Activated CD8-positive, alpha-beta memory T cell treated with anti-CD3 and anti-CD28 coated beads for 36 hours (primary cell): ENCODE data around the gene GARRE1. TPM values are rescaled to one million over a fixed set of nuclear protein-coding genes. Genes with fewer than 3 reads are reported as not detected.
"Not testable (repeated sequence)": the region's sequence is repeated elsewhere in the genome, so short reads cannot be mapped to it uniquely, and the experiment has no call there.

ENCODE experiments used
- CTCF ChIA-PET: fragments of 350-600 bp; sonication (Branson Sonifier 250); formaldehyde crosslinking; loops from one replicate; lab custom pipeline; 2021; ENCODE audit warnings: antibody characterized with exemption; lab: Charles Lee
- POLR2A ChIA-PET: fragments of 350-600 bp; sonication (Branson Sonifier 250); formaldehyde crosslinking; loops from one replicate; lab custom pipeline; 2021; ENCODE audit warnings: antibody characterized with exemption; lab: Charles Lee
- total RNA-seq, 2 experiments: library from RNA; stranded (reverse); gene quantifications; one replicate each; pipeline ENCODE4 v1.2.3, GENCODE V29; 2021

The GARRE1 gene
- total RNA-seq, 2 experiments from 2014 or later: 10.5 to 11.4 TPM

- POLR2A ChIA-PET: no interaction called here
- CTCF ChIA-PET: no interaction called here
Observed at GRCh38 chr19:34276614-34277013, 22.3 kb downstream of the GARRE1 start.

GRCh38 chr19:34277244-34277643, 22.9 kb downstream of the GARRE1 start:
- ChIA-PET POLR2A (no interaction called here), CTCF (no interaction called here)

GRCh38 chr19:34278783-34279182, 24.4 kb downstream of the GARRE1 start:
- POLR2A ChIA-PET: no interaction called here
- CTCF ChIA-PET: interaction anchor here (0.8 kb wide), 1 partner anchor 67 kb away, joined by 5 read pairs; no protein-coding TSS in a partner anchor

GRCh38 chr19:34281444-34281843, 27.1 kb downstream of the GARRE1 start:
- CTCF ChIA-PET, POLR2A ChIA-PET: not testable (repeated sequence)

- ChIA-PET CTCF (no interaction called here), POLR2A (no interaction called here)
Observed at GRCh38 chr19:34282611-34283519, 28.5 kb downstream of the GARRE1 start.

GRCh38 chr19:34284505-34284904, 30.2 kb downstream of the GARRE1 start:
- CTCF ChIA-PET: no interaction called here
- POLR2A ChIA-PET: no interaction called here

GRCh38 chr19:34287662-34288140, 33.3 kb downstream of the GARRE1 start:
- CTCF ChIA-PET: no interaction called here
- POLR2A ChIA-PET: no interaction called here

GRCh38 chr19:34288381-34288780, 34.0 kb downstream of the GARRE1 start:
- POLR2A ChIA-PET: no interaction called here
- CTCF ChIA-PET: no interaction called here

- CTCF ChIA-PET: no interaction called here
- POLR2A ChIA-PET: no interaction called here
Observed at GRCh38 chr19:34291235-34291634, 36.9 kb downstream of the GARRE1 start.

GRCh38 chr19:34295103-34295502, 40.7 kb downstream of the GARRE1 start:
- ChIA-PET CTCF (no interaction called here), POLR2A (no interaction called here)

- POLR2A ChIA-PET: no interaction called here
- CTCF ChIA-PET: no interaction called here
Observed at GRCh38 chr19:34298891-34299520, 44.7 kb downstream of the GARRE1 start.

- ChIA-PET POLR2A (no interaction called here), CTCF (no interaction called here)
Observed at GRCh38 chr19:34299576-34299975, 45.2 kb downstream of the GARRE1 start.

GRCh38 chr19:34300380-34300779, 46.0 kb downstream of the GARRE1 start:
- POLR2A ChIA-PET: no interaction called here
- CTCF ChIA-PET: no interaction called here

- ChIA-PET POLR2A (no interaction called here), CTCF (no interaction called here)
Observed at GRCh38 chr19:34300962-34301361, 46.6 kb downstream of the GARRE1 start.

Other genes starting within 250 kb of the GARRE1 start
- 100 to 1,000 TPM; 109 TPM for gene LSM14A, start 82.0 kb upstream of the GARRE1 start, total RNA-seq
- gene GPI, start 110.6 kb downstream of the GARRE1 start, total RNA-seq: 100 to 1,000 TPM; 675 to 677 TPM
- gene PDCD2L, start 149.8 kb downstream of the GARRE1 start, total RNA-seq: 10 to 100 TPM; 38.2 to 40.3 TPM
- gene UBA2, start 173.8 kb downstream of the GARRE1 start, total RNA-seq: 100 to 1,000 TPM; 167 to 168 TPM
- under 1 TPM; 0.50 to 0.70 TPM for gene WTIP, start 227.2 kb downstream of the GARRE1 start, total RNA-seq